ENCODE data around the gene HOOK2.
A peak's percentile ranks its signal among the peaks of the same experiment; 100 is the strongest.
"Not testable (repeated sequence)": the region's sequence is repeated elsewhere in the genome, so short reads cannot be mapped to it uniquely, and the experiment has no call there.

Gene HOOK2

GRCh38 chr19:12774588-12775555 is at the start of gene HOOK2:
Gene HOOK2 (minus strand): TSS chr19:12775552. CDS start chr19:12775449, 103 bp downstream.
- in situ Hi-C loops (cut with HindIII; ENCODE audit: low pct_ligation_motif_present, low pct_unique_long_range_greater_than_20kb, low sequenced_read_pairs) = no loop called here
- no peak for DNase-seq

GRCh38 chr19:12821761-12822160 is 46.4 kb upstream of the HOOK2 start:
- in situ Hi-C loops (cut with HindIII; ENCODE audit: low pct_ligation_motif_present, low pct_unique_long_range_greater_than_20kb, low sequenced_read_pairs) = no loop called here
- no peak for DNase-seq

- DNase-seq; in situ Hi-C loops (cut with HindIII; ENCODE audit: low pct_ligation_motif_present, low pct_unique_long_range_greater_than_20kb, low sequenced_read_pairs): not testable (repeated sequence)
These were observed 42.5 kb upstream of the HOOK2 start for GRCh38 chr19:12817810-12818209.

GRCh38 chr19:12817188-12817587 is 41.8 kb upstream of the HOOK2 start:
- DNase-seq; in situ Hi-C loops (cut with HindIII; ENCODE audit: low pct_ligation_motif_present, low pct_unique_long_range_greater_than_20kb, low sequenced_read_pairs): not testable (repeated sequence)

GRCh38 chr19:12815088-12815487 is 39.7 kb upstream of the HOOK2 start:
- no peak for DNase-seq
- in situ Hi-C loops (cut with HindIII; ENCODE audit: low pct_ligation_motif_present, low pct_unique_long_range_greater_than_20kb, low sequenced_read_pairs) = no loop called here

- peak; percentile 90 for DNase-seq
- in situ Hi-C loops (cut with HindIII; ENCODE audit: low pct_ligation_motif_present, low pct_unique_long_range_greater_than_20kb, low sequenced_read_pairs) = no loop called here
These were observed 31.1 kb upstream of the HOOK2 start, which contains the start of gene RNASEH2A for GRCh38 chr19:12806242-12807081. Gene RNASEH2A (plus strand): TSS chr19:12806584. CDS start chr19:12806674, 90 bp downstream.

- no peak for DNase-seq
- in situ Hi-C loops (cut with HindIII; ENCODE audit: low pct_ligation_motif_present, low pct_unique_long_range_greater_than_20kb, low sequenced_read_pairs) = no loop called here
These were observed 28.7 kb upstream of the HOOK2 start for GRCh38 chr19:12804051-12804450.

GRCh38 chr19:12802267-12803106 is 27.1 kb upstream of the HOOK2 start:
- no peak for DNase-seq

GRCh38 chr19:12801466-12802266 is 26.3 kb upstream of the HOOK2 start, which contains the start of the genes PRDX2 and THSD8:
Gene PRDX2 (minus strand): TSS chr19:12801800. CDS start chr19:12801261, 539 bp downstream.
Gene THSD8 (plus strand): TSS chr19:12802069. CDS start chr19:12802072, 3 bp downstream.
- DNase-seq = peak; percentile 51
- in situ Hi-C loops (cut with HindIII; ENCODE audit: low pct_ligation_motif_present, low pct_unique_long_range_greater_than_20kb, low sequenced_read_pairs) = no loop called here

More at GRCh38 chr19:12802267-12803106, 27.1 kb upstream of the HOOK2 start:
- in situ Hi-C loops (cut with HindIII; ENCODE audit: low pct_ligation_motif_present, low pct_unique_long_range_greater_than_20kb, low sequenced_read_pairs) = no loop called here

- in situ Hi-C loops (cut with HindIII; ENCODE audit: low pct_ligation_motif_present, low pct_unique_long_range_greater_than_20kb, low sequenced_read_pairs) = no loop called here
- DNase-seq = no peak
These were observed 25.6 kb upstream of the HOOK2 start for GRCh38 chr19:12800923-12801465.

GRCh38 chr19:12800466-12800770 is 25.1 kb upstream of the HOOK2 start:
- in situ Hi-C loops (cut with HindIII; ENCODE audit: low pct_ligation_motif_present, low pct_unique_long_range_greater_than_20kb, low sequenced_read_pairs) = no loop called here

GRCh38 chr19:12799742-12800465 is 24.6 kb upstream of the HOOK2 start:
- in situ Hi-C loops (cut with HindIII; ENCODE audit: low pct_ligation_motif_present, low pct_unique_long_range_greater_than_20kb, low sequenced_read_pairs) = no loop called here
- no peak for DNase-seq

More at GRCh38 chr19:12800466-12800770, 25.1 kb upstream of the HOOK2 start:
- DNase-seq = no peak

GRCh38 chr19:12797607-12798006 is 22.3 kb upstream of the HOOK2 start:
- in situ Hi-C loops (cut with HindIII; ENCODE audit: low pct_ligation_motif_present, low pct_unique_long_range_greater_than_20kb, low sequenced_read_pairs); DNase-seq: not testable (repeated sequence)

GRCh38 chr19:12797141-12797587 is 21.8 kb upstream of the HOOK2 start:
- in situ Hi-C loops (cut with HindIII; ENCODE audit: low pct_ligation_motif_present, low pct_unique_long_range_greater_than_20kb, low sequenced_read_pairs) = no loop called here
- no peak for DNase-seq

- in situ Hi-C loops (cut with HindIII; ENCODE audit: low pct_ligation_motif_present, low pct_unique_long_range_greater_than_20kb, low sequenced_read_pairs) = no loop called here
- peak; percentile 75 for DNase-seq
These were observed 21.1 kb upstream of the HOOK2 start for GRCh38 chr19:12796146-12797071.

All from ACHN (cell line).